DND-41 (cell line): ENCODE results near the gene LMX1B.

Experiments used
- ATAC-seq: fragments of 200-7000 bp; cut with Tn5 transposase; 3 replicates; pipeline ENCODE4 v1.9.1; 2021; ENCODE audit warnings: low read depth; ENCODE audit not compliant: insufficient read depth
- DNase-seq: peaks from one replicate; pipeline ENCODE4 v3.0.0-alpha.2; 2020
- H2AFZ ChIP-seq: 2 replicates; pipeline ENCODE4 v1.6.0; 2012; ENCODE audit warnings: low read depth, low read length
- H3K27ac ChIP-seq: 2 replicates; pipeline ENCODE4 v1.5.1; 2012; ENCODE audit warnings: low read length, inconsistent platforms
- H3K27me3 ChIP-seq: fragments of 200-600 bp; sonication (generic); 2 replicates; pipeline ENCODE4 v1.6.0; 2012; ENCODE audit warnings: low read length, mild to moderate bottlenecking, inconsistent platforms; ENCODE audit not compliant: insufficient read depth, poor library complexity
- H3K36me3 ChIP-seq: 2 replicates; pipeline ENCODE4 v1.5.1; 2012; ENCODE audit warnings: low read length, inconsistent platforms; ENCODE audit not compliant: insufficient read depth
- H3K4me1 ChIP-seq: 2 replicates; pipeline ENCODE4 v1.5.1; 2012; ENCODE audit warnings: mild to moderate bottlenecking, low read length; ENCODE audit not compliant: insufficient read depth
- H3K4me2 ChIP-seq: 2 replicates; pipeline ENCODE4 v1.6.0; 2012; ENCODE audit warnings: mild to moderate bottlenecking, moderate library complexity, low read length, inconsistent platforms; ENCODE audit not compliant: insufficient read depth
- H3K4me3 ChIP-seq, 2 experiments: fragments of 200-600 bp in 1 of 2; shearing (Covaris generic) in 1 of 2; 2 replicates each; pipeline ENCODE4 v1.5.1; 2012 to 2016; ENCODE audit warnings: inconsistent platforms in 2 of 2, low read length in 2 of 2, mild to moderate bottlenecking in 2 of 2, low read depth in 1 of 2, moderate library complexity in 1 of 2
- H3K79me2 ChIP-seq: 2 replicates; pipeline ENCODE4 v1.6.0; 2012; ENCODE audit warnings: low read length, inconsistent platforms; ENCODE audit not compliant: insufficient read depth
- H3K9ac ChIP-seq: 2 replicates; pipeline ENCODE4 v1.6.0; 2012; ENCODE audit warnings: low read depth, mild to moderate bottlenecking, inconsistent platforms, low read length, moderate library complexity
- H3K9me3 ChIP-seq: 2 replicates; pipeline ENCODE4 v1.5.1; 2012; ENCODE audit warnings: low read length, moderate library complexity, mild to moderate bottlenecking, inconsistent platforms; ENCODE audit not compliant: insufficient read depth, severe bottlenecking
- H4K20me1 ChIP-seq: 2 replicates; pipeline ENCODE4 v1.6.0; 2012; ENCODE audit warnings: low read length; ENCODE audit not compliant: insufficient read depth
- CTCF ChIP-seq: IDR thresholded peaks from 2 replicates; pipeline ENCODE4 v1.5.1; 2012; ENCODE audit warnings: borderline replicate concordance, low read length, moderate library complexity, mild to moderate bottlenecking; ENCODE audit not compliant: poor library complexity, severe bottlenecking; ENCODE audit errors: extremely low read depth
- EZH2 ChIP-seq: IDR thresholded peaks from 3 replicates; pipeline ENCODE4 v1.6.1; 2012; ENCODE audit warnings: borderline replicate concordance, low read depth, mild to moderate bottlenecking, moderate library complexity, low read length, inconsistent platforms; ENCODE audit not compliant: severe bottlenecking

Gene LMX1B

GRCh38 chr9:126607731-126608130 is 6.0 kb upstream of the LMX1B start:
- no peak overlapping the region for H3K4me2 ChIP-seq
- H4K20me1 ChIP-seq: no peaks in the 10 kb centered on the region
- H3K27ac ChIP-seq: no peak overlapping the region
- H3K4me1 ChIP-seq: no peaks in the 10 kb centered on the region
- no peak overlapping the region for H3K9ac ChIP-seq
- no peaks in the 10 kb centered on the region for H3K79me2 ChIP-seq
- H3K9me3 ChIP-seq: no peaks in the 10 kb centered on the region
- TF ChIP-seq EZH2: no peak
- no peak for TF ChIP-seq CTCF
- H3K36me3 ChIP-seq: no peaks in the 10 kb centered on the region
- H3K4me3 ChIP-seq: no peak overlapping the region
- DNase-seq: no peak
- no peak for ATAC-seq
- H2AFZ ChIP-seq: no peak overlapping the region
- no peaks in the 10 kb centered on the region for H3K27me3 ChIP-seq

GRCh38 chr9:126608551-126608950 is 5.2 kb upstream of the LMX1B start:
- DNase-seq (no peak), ATAC-seq (no peak)
- H3K9ac ChIP-seq: no peak overlapping the region
- H4K20me1 ChIP-seq: no peaks in the 10 kb centered on the region
- no peak overlapping the region for H2AFZ ChIP-seq
- H3K4me2 ChIP-seq: no peak overlapping the region
- H3K9me3 ChIP-seq: no peaks in the 10 kb centered on the region
- TF ChIP-seq CTCF (no peak), EZH2 (no peak)
- H3K4me1 ChIP-seq: no peaks in the 10 kb centered on the region
- H3K27me3 ChIP-seq: no peaks in the 10 kb centered on the region
- no peak overlapping the region for H3K27ac ChIP-seq
- H3K79me2 ChIP-seq: no peaks in the 10 kb centered on the region
- no peaks in the 10 kb centered on the region for H3K36me3 ChIP-seq
- H3K4me3 ChIP-seq: no peak overlapping the region

DNA sequence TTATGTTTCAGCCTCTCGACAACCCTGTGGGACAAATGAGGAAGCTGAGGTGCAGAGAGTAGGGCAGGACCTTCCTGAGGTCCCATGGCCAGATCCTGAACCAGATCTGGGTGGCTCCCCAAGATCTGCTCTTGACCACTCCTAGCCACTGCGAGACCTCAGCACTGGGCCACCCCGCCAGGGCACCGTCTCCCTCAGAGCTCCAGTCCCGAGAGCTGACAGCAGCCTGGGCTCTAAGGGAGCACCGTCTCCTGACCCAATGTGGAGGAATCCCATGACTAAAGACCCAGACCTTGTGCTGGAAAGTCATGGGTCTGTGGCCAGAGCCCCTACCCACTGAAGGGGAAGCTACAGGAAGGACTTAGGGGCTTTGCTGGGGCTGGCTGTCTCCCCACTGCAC is 4.5 kb upstream of the LMX1B start:
- H2AFZ ChIP-seq: no peak overlapping the region
- no peaks in the 10 kb centered on the region for H3K36me3 ChIP-seq
- H3K27me3 ChIP-seq: no peaks in the 10 kb centered on the region
- DNase-seq (no peak), ATAC-seq (no peak)
- H4K20me1 ChIP-seq: no peaks in the 10 kb centered on the region
- H3K9ac ChIP-seq: no peak overlapping the region
- no peaks in the 10 kb centered on the region for H3K79me2 ChIP-seq
- no peak overlapping the region for H3K27ac ChIP-seq
- H3K9me3 ChIP-seq: no peaks in the 10 kb centered on the region
- H3K4me1 ChIP-seq: no peaks in the 10 kb centered on the region
- no peak overlapping the region for H3K4me2 ChIP-seq
- no peak overlapping the region for H3K4me3 ChIP-seq
- TF ChIP-seq EZH2: no peak
- TF ChIP-seq CTCF: no peak

GRCh38 chr9:126609711-126610388 is 3.9 kb upstream of the LMX1B start:
- no peaks in the 10 kb centered on the region for H3K9me3 ChIP-seq
- H3K4me2 ChIP-seq: no peak overlapping the region
- ATAC-seq: no peak
- H3K4me3 ChIP-seq: no peak overlapping the region
- no peaks in the 10 kb centered on the region for H3K79me2 ChIP-seq
- no peak overlapping the region for H2AFZ ChIP-seq
- H3K9ac ChIP-seq: no peak overlapping the region
- H3K27ac ChIP-seq: no peak overlapping the region
- H3K36me3 ChIP-seq: no peaks in the 10 kb centered on the region
- no peaks in the 10 kb centered on the region for H4K20me1 ChIP-seq
- no peak for TF ChIP-seq EZH2
- TF ChIP-seq CTCF: no peak
- no peaks in the 10 kb centered on the region for H3K27me3 ChIP-seq
- DNase-seq: no peak
- H3K4me1 ChIP-seq: no peaks in the 10 kb centered on the region
